Stimulated activated CD4-positive, alpha-beta T cell treated with anti-CD3 and anti-CD28 coated beads, Interleukin-1b, Interleukin-23, amount 100 ng/mL, for 1 hour (primary cell): ENCODE measurements around the gene RAB11FIP3.
"Not testable (repeated sequence)": the region's sequence is repeated elsewhere in the genome, so short reads cannot be mapped to it uniquely, and the experiment has no call there.

Experiments used
- DNase-seq, 2 donors: peaks; one replicate each; pipeline ENCODE4 v3.0.0-alpha.2; 2020; ENCODE audit warnings: low read depth in 2 of 2

The RAB11FIP3 gene

DNA sequence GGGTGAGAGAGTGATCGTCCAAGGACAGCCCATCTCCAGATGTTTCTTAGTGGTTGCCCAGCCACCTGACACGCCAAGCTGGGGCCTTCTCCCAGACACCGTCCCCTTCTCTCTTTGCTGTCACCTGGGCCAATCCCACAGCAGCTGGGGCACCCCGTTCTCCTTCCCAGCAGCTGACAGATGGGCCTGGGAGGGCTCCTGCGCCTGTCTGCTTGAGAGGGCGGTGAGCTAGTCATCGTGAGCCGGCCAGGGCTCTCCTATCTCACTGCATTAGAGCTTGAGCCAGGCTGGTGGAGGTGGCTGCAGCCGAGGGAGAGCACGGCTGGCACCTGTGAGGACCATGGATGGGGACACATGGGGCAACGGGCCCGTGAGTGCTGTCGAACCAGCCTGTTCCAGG, 41.2 kb downstream of the RAB11FIP3 start:
- DNase-seq: no peak

DNA sequence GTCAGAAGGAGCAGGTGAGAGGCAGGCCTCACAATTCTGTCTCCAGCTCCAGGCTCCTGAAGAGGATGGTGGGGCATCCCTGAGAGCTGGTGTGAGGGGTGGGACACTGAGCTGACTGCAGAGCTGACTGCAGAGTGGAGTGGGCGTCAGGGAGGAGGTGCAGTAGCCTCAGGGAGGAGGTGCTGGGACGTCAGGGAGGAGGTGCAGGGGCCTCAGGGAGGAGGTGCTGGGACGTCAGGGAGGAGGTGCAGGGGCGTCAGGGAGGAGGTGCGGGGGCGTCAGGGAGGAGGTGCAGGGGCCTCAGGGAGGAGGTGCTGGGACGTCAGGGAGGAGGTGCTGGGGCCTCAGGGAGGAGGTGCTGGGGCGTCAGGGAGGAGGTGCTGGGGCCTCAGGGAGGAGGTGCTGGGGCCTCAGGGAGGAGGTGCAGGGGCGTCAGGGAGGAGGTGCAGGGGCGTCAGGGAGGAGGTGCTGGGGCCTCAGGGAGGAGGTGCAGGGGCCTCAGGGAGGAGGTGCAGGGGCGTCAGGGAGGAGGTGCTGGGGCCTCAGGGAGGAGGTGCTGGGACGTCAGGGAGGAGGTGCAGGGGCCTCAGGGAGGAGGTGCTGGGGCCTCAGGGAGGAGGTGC, 41.9 kb downstream of the RAB11FIP3 start:
- not testable (repeated sequence) for DNase-seq

DNA sequence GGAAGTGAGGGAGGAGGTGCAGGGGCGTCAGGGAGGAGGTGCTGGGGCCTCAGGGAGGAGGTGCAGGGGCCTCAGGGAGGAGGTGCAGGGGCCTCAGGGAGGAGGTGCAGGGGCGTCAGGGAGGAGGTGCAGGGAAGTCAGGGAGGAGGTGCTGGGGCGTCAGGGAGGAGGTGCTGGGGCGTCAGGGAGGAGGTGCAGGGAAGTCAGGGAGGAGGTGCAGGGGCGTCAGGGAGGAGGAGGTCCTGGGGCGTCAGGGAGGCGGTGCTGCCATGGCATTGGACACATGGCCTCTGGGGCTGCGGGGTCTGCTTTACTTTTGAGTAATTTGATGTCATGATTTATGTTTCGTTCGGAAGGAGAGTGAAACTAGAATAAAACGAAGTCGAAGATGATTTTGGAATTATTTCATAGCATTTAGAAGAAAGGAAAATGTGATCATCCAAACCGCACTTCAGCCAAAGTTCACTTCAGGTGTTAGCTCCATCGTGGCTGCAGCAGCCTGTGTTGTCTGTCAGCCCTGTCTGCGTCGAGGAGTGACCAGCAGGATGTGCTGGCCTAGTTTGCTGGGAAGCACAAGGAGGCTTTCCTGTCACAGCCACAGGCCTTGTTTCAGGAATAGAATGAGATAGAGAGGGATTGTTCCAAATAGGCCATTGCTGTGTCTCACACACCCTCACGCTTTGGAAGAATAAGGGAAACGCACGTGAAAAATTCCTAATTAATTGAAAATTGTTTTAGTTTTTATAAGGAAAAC, 42.8 kb downstream of the RAB11FIP3 start:
- DNase-seq: no peak

DNA sequence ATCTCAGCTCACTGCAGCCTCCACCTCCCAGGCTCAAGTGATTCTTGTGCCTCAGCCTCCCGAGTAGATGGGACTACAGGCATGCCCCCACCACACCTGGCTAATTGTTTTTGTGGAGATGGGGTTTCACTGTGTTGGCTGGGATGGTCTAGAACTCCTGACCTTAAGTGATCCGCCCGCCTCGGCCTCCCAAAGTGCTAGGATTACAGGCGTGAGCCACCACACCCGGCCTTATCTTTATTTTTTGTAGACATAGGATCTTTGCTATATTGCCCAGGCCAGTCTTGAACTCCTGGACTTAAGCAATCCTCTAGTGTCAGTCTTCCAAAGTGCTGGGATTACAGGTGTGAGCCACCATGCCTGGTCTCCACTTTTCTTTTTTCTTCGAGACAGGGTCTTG, 44.0 kb downstream of the RAB11FIP3 start:
- not testable (repeated sequence) for DNase-seq

DNA sequence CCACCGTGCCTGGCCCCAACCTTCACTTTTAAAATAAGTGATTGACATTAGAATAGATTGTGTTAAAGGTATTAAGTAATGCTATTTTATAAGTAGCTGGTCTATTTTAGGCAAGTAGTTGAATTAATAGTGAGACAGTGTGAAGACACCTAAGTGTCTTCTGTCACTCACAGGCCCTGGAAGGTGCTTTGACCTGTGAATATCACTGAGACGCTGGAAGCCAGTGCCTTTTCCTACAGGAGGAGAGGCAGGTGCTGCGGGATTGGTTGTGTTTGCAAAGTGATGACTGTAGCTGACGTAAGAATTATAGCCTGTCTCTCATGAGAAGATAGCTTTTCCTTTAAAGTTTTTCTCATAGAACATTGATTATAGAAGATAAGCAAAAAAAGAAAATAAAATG, 45.0 kb downstream of the RAB11FIP3 start:
- no peak for DNase-seq

DNA sequence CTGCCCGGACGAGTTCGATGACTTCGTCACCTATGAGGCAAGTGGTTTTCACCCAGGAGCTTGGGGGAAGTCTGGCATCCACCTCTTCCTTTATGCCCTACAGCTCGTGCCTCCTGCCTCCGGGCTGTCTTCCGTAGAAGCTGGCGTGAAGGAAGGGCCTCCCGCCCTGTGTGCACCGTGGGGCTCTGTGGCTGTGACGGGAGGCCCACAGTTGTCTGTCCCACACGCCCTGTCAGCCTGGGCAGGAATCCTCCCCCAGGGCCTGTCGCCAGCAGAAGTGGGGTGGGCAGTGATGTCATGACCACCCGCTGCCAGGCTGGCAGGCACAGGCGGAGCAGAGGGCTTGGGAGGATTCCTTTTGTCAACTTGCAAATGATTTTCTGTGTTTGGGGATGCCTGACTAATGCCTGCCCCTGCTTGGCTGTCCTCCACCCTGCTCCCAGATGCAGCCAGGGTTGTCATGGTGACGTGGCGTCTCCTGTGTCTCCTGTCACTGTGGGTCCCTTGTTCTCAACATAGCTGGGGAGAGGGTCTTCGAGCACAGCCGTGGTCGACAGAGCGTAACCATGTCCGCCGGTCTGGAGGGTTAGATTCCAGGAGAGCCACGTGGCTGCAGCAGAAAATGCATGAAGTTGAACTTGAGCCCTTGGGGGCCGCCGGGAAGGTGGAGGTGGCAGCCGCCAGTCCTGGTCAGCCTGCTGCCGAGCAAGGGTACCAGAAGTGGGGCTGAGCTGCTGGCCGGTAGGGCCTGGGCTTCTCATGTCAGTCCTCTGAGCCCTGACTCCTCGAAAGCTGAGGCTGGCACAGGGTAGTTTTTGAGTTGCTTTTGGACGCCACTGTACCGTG, 46.1 kb downstream of the RAB11FIP3 start:
- no peak for DNase-seq

DNA sequence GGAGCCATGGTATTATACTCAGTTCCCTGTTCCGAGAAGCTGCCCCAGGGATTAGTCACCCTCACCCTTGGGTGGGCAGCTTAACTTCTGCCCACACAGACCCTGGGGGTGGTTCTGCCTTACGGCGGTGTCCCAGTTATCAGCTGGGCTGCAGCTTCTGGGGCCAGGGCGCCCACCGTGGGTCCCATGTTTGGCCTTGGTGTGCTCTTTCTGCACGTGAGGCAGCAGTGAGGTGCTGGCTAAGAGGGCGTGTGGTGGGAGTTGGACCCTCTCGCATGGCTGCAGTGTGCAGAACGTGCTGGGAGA, 46.7 kb downstream of the RAB11FIP3 start:
- no peak for DNase-seq

DNA sequence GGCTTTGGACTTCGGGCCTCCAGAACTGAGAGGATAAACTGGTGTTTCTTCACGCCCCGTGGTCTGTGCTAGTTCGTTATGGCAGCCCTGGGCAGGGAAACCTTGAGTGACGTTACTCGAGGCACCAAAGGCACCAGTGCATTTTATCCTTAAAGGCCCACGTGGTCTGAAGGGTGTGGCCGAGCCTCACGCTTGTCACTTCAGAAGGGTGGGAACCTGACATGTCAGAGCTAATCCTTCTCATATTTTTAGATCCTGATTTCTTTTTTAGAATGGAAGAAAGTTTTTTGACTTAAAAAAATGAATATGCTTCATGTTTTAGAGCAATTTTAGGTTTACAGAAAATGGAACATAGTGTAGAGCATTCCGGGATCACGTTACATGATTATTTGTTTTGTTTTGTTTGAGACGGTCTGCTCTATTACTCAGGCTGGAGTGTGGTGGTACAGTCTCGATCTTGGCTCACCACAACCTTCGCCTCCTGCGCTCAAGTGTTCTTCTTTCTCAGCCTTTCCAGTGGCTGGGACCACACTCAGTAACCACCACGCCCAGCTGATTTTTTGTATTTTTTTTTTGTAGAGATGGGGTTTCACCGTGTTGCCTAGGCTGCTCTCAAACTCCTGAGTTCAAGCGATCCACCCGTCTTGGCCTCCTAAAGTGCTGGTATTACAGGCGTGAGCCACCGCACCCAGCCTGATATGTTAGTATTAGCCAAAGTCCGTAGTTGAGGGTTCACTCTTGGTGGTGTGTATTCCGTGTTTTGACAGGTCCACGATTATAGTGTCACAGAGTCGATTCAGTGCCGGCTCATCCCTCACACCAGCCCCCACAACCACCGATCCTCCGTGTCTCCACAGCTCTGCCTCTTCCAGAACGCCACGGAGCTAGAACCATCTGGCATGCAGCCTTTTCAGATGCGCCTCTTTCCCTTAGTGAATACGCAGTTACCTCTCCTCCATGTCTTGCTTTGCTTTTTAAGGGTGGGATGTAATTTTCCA, 47.9 kb downstream of the RAB11FIP3 start:
- no peak for DNase-seq

DNA sequence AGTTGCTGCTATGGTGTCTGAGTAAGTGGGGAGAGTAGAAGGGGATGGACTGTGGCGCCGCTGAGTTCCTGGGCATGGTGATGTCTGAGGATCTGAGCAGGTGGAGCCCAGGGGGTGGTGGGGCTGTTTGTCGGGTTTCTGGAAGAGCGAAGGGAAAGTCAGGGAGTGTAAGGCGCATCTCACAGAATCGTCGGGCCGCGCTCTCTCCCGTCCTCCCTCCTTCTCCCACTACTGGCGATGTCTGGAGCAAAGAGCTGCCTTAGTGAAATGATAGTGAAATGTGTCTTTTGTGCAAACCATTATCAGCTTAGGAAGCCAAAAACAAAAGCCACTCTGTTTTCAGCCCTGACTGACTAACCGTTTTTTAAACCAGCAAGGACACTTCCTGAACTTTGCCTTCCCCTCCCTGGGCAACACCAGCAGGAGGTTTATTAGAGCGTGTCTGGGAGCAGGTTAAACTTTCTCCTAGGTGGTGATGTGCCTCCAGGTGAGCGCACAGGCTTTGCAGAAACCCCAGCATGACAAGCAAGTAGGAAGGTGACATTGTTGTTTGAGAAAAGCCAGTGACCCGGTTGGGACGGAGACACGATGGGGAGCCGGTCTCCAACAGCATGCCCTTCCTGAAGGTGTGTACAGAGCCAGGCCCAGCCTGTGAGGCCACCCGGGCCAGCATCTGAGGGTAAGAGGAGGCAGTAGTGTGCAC, 49.1 kb downstream of the RAB11FIP3 start:
- no peak for DNase-seq

DNA sequence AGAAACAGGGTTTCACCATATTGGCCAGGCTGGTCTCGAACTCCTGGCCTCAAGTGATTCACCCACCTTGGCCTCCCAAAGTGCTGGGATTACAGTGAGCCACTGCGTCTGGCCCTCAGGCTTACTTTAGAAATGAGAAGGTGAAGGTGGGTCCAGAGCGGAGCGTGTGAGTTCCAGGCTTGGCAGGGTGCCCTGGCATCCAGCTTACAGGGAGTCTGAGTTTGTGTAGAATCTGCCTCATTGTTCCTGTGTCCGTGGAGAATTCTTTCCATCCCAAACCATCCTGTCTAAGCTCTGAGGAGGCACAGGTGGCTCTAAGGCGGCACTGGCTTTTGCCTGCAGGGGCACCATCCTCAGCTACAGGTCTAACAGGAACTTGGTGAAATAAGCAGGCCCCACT, 50.6 kb downstream of the RAB11FIP3 start:
- DNase-seq: no peak

DNA sequence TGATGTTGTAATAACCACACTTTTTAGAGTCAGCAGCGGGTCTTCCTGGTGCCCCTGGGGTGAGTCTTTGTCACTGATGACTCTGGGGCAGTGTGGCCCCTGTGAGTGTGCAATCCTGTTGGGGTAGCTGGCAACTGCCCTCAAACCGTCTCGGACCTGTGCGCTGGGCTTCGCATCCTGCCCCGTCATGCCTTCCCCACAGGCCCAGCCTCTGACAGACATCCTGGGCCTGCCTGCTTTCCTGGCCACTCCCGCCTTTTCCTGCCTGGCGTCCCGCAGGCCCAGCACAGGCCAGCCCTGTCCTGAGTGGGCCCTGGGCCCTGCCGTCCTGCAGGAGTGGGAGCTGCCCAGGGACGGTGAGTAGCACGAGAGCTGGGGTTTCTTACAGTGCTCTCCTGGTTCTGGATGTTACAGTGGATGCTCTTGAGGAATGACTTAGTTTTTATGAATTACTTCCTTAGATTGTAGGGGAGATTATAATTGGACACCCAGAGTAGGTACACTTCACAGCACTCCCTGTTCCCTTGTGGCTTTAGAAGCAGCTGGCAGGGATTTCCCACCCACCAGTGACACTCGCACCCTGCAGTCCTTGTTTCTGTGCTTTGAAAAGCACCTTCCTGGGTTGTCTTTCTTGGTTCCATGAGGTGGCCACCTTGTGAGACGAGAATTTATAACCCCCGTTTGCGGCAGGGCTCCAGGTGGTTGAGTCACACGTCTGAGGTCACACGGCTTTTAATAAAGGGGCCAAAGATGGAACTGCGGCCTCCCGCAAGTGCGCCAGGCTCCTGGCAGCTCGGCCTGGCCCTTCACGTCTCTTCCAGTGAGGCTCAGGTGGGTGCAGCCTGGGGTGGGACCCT, 52.1 kb downstream of the RAB11FIP3 start:
- no peak for DNase-seq

DNA sequence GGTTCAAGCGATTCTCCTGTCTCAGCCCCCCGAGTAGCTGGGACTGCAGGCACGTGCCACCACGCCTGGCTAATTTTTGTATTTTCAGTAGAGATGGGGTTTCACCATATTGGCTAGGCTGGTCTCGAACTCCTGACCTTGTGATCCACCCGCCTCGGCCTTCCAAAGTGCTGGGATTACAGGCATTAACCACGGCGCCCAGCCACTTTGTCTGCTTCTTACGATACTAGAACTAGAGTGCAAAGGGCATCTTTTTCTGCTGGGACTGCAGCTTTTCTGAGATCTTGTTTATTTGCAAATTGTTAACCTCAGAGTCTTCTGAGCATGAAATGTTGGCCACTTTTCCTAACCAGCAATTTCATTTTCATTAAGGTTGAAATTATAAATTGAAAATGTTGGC, 52.8 kb downstream of the RAB11FIP3 start:
- DNase-seq: not testable (repeated sequence)

DNA sequence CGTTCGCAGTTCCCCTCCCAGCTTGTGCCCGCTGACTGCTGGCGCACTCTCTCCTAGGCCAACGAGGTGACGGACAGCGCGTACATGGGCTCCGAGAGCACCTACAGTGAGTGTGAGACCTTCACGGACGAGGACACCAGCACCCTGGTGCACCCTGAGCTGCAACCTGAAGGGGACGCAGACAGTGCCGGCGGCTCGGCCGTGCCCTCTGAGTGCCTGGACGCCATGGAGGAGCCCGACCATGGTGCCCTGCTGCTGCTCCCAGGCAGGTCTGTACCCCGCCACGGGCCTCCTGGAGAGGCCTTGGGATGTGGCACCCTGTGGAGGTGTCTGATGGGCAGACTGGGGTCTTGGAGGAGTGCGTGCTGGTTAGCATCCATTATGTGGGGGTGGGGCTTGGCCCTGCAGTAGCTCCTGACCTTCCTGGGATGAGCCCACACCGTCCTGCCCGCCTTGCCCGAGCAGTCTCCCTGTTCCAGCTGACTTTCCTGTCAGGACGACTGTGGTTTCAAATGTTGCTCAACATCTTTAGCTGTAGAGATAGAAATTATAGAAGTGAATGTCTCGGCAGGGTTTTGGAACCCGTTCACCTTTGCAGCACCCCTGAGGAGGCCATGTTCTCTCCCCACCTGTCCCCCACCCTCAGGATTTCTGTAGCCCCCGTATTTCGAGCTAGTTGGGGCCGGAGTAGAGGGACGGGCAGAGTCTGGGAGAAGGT, 57.2 kb downstream of the RAB11FIP3 start:
- DNase-seq: no peak

DNA sequence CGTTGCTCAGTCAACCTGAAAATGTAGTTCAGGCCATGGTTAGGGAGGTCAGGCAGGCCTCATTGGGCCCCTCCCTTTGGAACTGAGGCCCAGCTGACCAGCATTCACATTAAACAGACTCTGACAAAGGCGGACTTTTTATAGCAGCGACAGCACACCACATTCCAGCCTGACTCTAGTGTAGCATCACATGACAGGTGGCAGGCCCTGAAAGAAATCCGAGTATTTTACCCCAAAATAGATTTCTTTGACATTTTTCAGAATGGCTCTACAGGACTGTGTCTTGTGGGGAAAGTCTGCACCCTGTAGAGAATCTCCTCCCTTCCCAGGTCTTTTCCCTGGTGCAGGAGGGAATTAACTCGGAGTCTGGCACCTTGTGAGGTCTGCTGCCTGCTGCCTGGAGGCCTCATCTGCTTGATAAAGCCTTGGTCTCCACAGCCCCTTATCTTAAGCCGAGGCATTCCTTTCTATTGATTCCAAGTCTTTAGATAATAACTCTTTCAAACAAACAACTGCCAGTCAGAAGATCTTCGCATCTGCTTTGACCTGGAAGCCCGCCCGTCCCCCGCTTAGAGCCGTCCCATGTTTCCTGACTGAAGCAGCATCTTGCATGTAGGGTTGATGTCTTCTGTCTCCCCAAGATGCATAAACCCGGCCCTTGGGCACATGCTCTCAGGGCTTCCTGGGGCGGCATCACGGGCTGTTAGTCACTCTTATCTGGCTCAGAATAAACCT, 58.1 kb downstream of the RAB11FIP3 start:
- DNase-seq: no peak

DNA sequence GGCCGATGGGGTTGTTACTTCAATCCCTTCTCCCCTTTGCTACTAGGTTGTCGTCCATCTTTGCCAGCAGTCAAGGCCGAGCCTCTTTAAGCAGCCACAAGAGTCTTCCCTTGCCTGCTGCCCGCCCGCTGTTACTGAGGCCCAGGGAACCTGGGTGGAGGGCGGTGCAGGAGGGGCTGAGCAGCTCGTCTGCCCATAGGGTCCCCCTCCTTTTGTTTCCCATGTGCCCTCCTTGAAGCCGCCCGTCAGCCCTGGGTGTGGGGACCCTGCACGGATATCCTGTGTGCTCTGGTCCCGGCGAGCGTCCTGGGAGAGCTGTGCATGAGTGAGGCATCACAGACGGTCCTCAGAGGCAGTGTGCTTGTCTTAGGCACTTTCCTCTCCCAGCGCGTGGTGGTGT, 64.2 kb downstream of the RAB11FIP3 start:
- no peak for DNase-seq

DNA sequence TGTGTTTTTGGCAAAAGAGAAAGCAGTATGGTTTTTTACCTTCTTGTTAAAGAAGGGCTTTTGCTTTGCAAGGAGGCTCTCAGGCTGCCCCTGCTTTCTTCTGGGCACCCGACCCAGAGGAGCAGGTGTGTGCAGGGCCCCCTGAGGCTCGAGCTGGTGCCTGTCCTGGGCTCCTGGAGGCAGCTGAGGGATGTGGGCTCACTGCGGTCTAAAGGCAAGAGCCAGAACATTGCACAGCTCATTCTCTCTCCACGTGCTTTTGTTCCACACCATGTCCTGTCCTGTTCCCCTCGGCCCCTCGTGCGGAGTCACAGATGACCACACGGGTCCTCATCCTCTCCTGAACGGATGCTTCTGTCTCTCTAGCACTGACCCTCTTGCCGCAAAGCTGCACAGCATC, 65.3 kb downstream of the RAB11FIP3 start:
- DNase-seq: no peak

DNA sequence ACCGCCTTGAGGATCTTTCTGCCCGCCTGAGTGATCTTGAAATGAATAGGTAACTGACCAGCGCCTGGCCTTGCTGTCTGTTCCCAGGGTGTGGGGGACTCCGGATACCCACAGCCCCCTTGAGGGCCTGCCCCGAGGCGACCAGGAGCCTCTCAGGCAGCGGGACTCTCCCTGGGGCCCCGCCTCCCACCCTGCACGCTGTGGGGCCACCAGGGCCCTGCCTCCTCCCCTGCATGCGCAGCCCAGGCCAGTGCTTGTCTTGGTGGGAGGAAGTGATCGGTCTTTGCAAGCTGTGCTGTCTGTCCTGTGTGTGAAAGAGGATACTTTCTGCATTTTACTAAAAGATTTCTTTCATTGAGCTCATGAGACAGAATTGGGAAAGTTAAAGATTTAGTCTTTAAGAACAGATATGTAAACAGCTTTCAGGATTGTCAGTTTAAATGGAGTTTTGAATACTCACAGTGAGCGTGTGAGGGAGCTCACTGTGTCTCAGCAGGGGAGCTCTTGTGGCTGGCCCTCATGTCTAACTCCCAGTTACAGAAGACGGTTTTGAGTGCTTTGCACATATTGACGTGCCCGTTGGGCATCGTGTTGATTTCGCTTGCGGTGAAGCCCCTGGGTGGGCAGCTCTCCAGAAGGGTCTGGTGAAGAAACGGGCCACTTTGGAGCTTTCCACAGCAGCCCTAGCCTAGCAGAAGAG, 65.9 kb downstream of the RAB11FIP3 start:
- no peak for DNase-seq
